Glutamatergic neuron (in vitro differentiated cells): ENCODE data around the gene GABRR2. TPM values are rescaled to one million over a fixed set of nuclear protein-coding genes. Genes with fewer than 3 reads are reported as not detected.

Experiments used
- DNase-seq: peaks from one replicate; pipeline ENCODE4 v3.0.0; 2022
- H3K27ac Mint-ChIP-seq: one replicate; pipeline ENCODE4 v1.8.0; 2020; ENCODE audit warnings: mild to moderate bottlenecking, mixed read lengths, inconsistent platforms; ENCODE audit not compliant: unreplicated experiment
- H3K27me3 Mint-ChIP-seq: one replicate; pipeline ENCODE4 v1.8.0; 2020; ENCODE audit warnings: mild to moderate bottlenecking, moderate library complexity, mixed read lengths, inconsistent platforms; ENCODE audit not compliant: unreplicated experiment
- H3K36me3 Mint-ChIP-seq: one replicate; pipeline ENCODE4 v1.8.0; 2020; ENCODE audit warnings: mild to moderate bottlenecking, mixed read lengths, inconsistent platforms; ENCODE audit not compliant: unreplicated experiment
- H3K4me1 Mint-ChIP-seq: one replicate; pipeline ENCODE4 v1.8.0; 2020; ENCODE audit warnings: mild to moderate bottlenecking, low read depth, mixed read lengths, inconsistent platforms; ENCODE audit not compliant: unreplicated experiment
- H3K4me3 Mint-ChIP-seq: one replicate; pipeline ENCODE4 v1.8.0; 2020; ENCODE audit warnings: mild to moderate bottlenecking, mixed read lengths, inconsistent platforms; ENCODE audit not compliant: unreplicated experiment
- H3K9me3 Mint-ChIP-seq: one replicate; pipeline ENCODE4 v1.8.0; 2020; ENCODE audit warnings: mild to moderate bottlenecking, moderate library complexity, mixed read lengths, inconsistent platforms; ENCODE audit not compliant: unreplicated experiment
- CTCF ChIP-seq: fragments of 200-600 bp; sonication (generic); IDR thresholded peaks from one replicate; pipeline ENCODE4 v1.5.0; 2021; ENCODE audit not compliant: partially characterized antibody, unreplicated experiment
- total RNA-seq: library from RNA; stranded (reverse); fragmentation: NEBNext Ultra II Directional; extraction: Animal tissue kit (Norgen Biotek cat#: 25700); gene quantifications from one replicate; pipeline ENCODE4 v1.2.1, GENCODE V29; 2021; ENCODE audit not compliant: unreplicated experiment

GABRR2 gene
- total RNA-seq, 1 donor from 2014 or later: 0.49 TPM

GRCh38 chr6:89357390-89357789, 42.3 kb upstream of the GABRR2 start:
- Mint-ChIP-seq H3K4me1 (peaks cover 11% of the 10 kb centered on the region), H3K4me3 (no peak overlapping the region), H3K27ac (no peak overlapping the region), H3K9me3 (peaks cover 3% of the 10 kb centered on the region), H3K36me3 (no peaks in the 10 kb centered on the region), H3K27me3 (peaks cover 6% of the 10 kb centered on the region)
- no peak for DNase-seq
- TF ChIP-seq CTCF: no peak

- Mint-ChIP-seq H3K36me3 (no peaks in the 10 kb centered on the region), H3K27ac (no peak overlapping the region)
Measured at GRCh38 chr6:89356642-89357170, 41.6 kb upstream of the GABRR2 start.

GRCh38 chr6:89355511-89356194, 40.6 kb upstream of the GABRR2 start:
- H3K4me3 Mint-ChIP-seq: no peak overlapping the region
- H3K36me3 Mint-ChIP-seq: no peaks in the 10 kb centered on the region
- H3K27ac Mint-ChIP-seq: no peak overlapping the region
- peaks cover 9% of the 10 kb centered on the region for H3K27me3 Mint-ChIP-seq
- H3K4me1 Mint-ChIP-seq: peaks cover 13% of the 10 kb centered on the region
- no peak for TF ChIP-seq CTCF
- DNase-seq: no peak
- H3K9me3 Mint-ChIP-seq: peaks cover 5% of the 10 kb centered on the region

More at GRCh38 chr6:89356642-89357170, 41.6 kb upstream of the GABRR2 start:
- H3K9me3 Mint-ChIP-seq: peaks cover 5% of the 10 kb centered on the region
- no peak for DNase-seq
- peaks cover 13% of the 10 kb centered on the region for H3K4me1 Mint-ChIP-seq
- H3K4me3 Mint-ChIP-seq: no peak overlapping the region
- no peak for TF ChIP-seq CTCF
- H3K27me3 Mint-ChIP-seq: peaks cover 9% of the 10 kb centered on the region

GRCh38 chr6:89353702-89354392, 38.7 kb upstream of the GABRR2 start:
- peaks cover 9% of the 10 kb centered on the region for H3K27me3 Mint-ChIP-seq

More at GRCh38 chr6:89353702-89354392, 38.7 kb upstream of the GABRR2 start:
- Mint-ChIP-seq H3K4me3 (peak overlapping the region; percentile 74), H3K27ac (peak overlapping the region; percentile 79), H3K9me3 (peaks cover 4% of the 10 kb centered on the region), H3K4me1 (peaks cover 13% of the 10 kb centered on the region), H3K36me3 (no peaks in the 10 kb centered on the region)
- no peak for DNase-seq
- no peak for TF ChIP-seq CTCF
